Measurements from ENCODE around the gene KCNN3.

GRCh38 chr1:154743526-154744036 is 126.5 kb downstream of the KCNN3 start:
- peak in 1 of 4 donors; percentile 47 for TF ChIP-seq EP300 (IDR thresholded peaks at IDR 0.05)
- TF ChIP-seq CTCF (IDR thresholded peaks at IDR 0.05) = no peak
